Pons (tissue), 1 donor: Measurements from ENCODE around the gene MAPK9.

ENCODE experiments used
- DNase-seq: peaks from one replicate; pipeline ENCODE4 v3.0.0-alpha.2; 2016; ENCODE audit warnings: low spot score

The MAPK9 gene

GRCh38 chr5:180294913-180295555 is 3.2 kb upstream of the MAPK9 start:
- DNase-seq = no peak

DNA sequence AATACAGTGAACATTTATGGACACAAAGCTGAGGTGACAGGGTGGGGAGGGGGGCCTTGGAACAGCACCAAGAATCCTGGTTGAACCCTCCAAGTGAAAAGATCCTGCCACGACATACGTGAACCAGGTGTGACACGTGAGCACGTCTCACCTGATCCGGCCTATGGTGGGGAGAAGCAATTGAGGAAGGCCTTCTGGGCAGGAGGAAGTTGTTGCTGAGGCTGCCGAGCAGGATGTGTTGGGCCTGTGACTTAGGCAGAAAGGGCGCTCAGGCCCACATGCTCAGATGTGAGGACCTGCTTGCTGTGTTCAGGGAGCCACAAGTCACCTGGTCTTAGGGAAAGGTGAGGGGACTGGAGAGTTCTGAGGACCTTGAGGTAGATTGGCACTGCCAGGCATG is 2.5 kb upstream of the MAPK9 start:
- no peak for DNase-seq

- no peak for DNase-seq
These were observed 496 bp downstream of the MAPK9 start for GRCh38 chr5:180291234-180291940.

- no peak for DNase-seq
These were observed 1.2 kb downstream of the MAPK9 start for GRCh38 chr5:180290568-180291233.

DNA sequence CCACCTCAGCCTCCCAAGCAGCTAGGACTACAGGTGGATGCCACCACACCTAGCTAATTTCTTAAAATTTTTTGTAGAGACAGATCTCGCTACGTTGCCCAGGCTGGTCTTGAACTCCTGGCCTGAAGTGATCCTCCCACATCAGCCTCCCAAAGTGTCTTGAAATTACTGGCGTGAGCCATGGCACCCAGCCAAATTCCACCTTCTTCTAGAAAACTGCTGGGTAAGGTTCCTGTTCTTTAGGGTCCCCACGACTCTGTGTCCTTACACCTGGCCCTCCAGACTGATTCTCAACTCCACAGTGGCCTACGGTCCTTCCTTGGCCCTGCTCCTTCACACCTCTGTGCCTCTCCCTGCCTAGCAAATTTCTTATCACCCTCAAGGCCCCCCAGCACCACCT is 1.9 kb downstream of the MAPK9 start:
- DNase-seq = no peak

DNA sequence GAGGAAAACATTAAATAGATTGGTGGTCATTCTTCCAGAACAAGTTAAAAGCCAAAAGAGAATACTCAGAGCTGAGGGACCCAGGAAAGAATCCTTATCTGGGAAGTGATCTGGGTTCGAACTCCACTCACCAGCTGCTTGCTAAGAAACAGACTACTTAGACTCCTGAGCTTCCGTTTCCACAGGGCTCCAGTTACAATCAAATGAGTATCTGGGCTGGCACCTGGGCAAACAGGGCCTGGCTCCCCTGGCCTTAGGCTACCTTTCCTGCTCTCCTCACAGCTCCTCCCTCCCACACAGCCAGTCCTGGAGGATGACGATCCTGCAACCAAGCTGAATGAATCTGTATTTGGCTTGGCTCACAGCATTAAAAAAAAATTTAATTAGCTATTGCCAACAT is 2.5 kb downstream of the MAPK9 start:
- no peak for DNase-seq

DNA sequence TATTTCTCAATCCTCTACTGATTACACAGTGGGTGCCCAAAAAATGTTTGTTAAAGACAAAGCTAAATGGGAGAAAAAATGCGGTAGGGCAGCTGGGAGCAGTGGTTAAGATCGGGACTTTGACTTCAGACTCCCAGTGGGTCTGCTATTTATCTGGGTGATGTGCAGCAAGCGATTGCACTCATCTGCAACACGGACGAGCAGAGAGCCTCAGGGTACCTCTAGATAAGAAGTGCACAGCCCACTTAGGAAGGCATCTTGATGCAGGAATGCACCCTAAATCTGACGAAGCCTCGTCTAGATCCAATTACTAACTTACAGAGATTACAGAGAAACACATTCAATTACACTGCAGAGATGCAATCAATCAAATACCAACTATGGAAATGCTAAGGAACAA is 4.0 kb downstream of the MAPK9 start:
- DNase-seq = no peak

GRCh38 chr5:180287404-180287803 is 4.5 kb downstream of the MAPK9 start:
- no peak for DNase-seq

DNA sequence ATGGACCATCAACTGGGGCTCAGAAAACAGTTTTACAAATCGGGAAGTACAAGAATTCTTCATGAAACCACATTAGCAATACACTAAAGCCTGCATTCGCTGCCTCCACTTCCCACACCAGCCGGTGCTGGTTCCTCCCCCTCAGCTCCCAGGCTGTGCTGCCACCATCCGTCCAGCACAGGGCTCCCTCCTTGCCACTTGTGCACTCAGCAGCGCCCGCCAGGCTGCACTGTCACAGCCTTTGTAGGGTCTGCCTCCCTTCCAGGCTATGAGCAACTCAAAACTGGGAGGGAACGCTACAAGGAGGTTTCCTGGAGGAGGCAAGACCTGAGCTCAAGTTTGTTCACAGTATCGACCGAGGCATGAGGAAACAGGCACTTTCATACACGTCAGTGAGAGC is 7.7 kb downstream of the MAPK9 start:
- DNase-seq = peak; percentile 86

DNA sequence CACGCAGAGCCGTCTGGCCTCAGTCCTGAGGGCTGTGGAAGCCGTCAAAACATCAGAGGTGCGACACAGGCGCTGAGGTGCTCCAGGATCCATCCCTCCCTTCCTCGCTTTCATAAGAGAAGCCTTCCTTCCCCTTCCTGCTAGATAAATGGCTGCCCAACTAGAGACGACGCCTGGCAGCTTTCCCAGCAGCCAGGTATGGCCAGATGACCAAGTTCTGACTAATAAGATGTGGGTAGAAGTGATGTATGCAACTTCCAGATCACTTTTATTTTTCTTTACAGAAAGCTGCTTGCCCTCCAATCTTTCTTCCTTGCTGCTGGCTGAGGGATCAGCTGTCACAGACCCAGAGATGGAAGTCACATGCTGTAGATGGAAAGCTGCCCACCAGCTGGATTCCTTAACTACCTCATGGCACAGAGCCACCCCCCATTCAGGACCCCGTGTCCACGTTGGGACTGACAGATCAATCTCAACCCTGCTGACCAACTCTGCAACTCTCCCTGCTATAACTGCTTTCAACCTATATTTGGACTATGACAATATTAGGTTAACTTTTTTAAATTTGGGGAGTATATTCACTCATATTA is 8.8 kb downstream of the MAPK9 start:
- no peak for DNase-seq

DNA sequence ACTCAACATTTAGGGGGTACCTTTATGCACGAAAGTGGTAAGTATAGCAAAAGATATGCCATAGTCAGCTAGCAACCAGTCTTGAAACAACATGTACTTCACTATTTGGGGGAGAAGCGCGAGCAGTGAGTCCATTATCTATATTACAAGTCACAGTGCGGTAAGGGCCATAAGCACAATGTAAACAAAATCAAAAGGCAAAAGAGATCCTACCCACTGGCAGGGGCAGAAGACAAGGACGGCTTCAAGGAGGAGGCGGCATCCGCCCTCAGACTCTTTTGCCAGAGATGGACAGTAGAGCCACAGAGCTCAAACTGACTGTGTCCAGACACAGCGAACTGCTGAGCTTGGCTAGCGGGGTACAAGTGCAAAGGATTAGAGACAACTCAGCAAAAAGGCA is 9.6 kb downstream of the MAPK9 start:
- no peak for DNase-seq

DNA sequence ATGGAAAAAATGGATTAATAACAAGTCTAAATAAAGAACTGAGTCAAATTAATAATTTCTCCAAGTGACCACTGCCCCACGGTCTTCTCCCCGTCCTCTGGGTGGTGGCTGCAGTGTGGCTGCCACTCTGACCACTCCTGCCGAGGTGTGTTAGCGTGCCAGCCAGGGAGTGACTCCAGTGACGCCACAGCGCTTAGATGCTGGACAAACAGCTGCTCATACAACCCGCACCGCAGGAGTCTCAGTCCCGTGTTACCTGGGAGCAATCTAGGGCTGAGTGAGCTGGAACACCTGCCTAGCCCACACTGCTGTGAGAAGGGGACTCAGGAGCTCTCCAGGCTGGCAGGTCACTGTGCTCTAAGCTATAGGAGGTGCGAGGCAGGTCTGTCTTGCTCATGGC is 10.2 kb downstream of the MAPK9 start:
- no peak for DNase-seq

DNA sequence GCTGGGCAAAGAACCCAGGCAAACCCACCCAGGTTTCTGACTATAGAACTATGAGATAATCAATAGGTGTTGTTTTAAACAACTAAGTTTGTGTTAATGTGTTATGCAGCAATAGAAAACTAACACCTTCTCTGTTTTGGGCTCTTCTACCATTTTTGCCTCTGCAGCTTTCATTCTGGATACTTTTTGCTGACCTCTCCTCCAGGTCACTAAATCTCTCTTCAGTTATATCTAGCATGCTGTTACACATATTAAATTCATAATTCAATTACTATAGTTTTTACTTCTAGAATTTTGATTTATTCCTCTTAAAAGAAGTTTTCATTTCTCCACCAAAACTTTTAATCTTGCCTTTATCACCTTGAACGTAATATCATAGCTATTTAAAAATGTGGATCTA is 17.2 kb downstream of the MAPK9 start:
- no peak for DNase-seq

GRCh38 chr5:180271221-180271620 is 20.7 kb downstream of the MAPK9 start:
- DNase-seq = no peak

DNA sequence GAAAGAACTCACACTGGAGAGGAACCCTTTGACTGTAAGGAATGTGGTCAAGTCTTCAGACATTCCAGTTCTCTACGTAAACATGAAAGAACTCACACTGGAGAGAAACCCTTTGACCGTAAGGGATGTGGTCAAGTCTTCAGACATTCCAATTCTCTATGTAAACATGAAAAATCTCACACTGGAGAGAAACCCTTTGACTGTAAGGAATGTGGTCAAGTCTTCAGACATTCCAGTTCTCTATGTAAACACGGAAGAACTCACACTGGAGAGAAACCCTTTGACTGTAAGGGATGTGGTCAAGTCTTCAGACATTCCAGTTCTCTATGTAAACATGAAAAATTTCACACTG is 32.6 kb downstream of the MAPK9 start:
- DNase-seq = no peak

- DNase-seq = no peak
These were observed 38.7 kb downstream of the MAPK9 start for GRCh38 chr5:180253036-180253824.

GRCh38 chr5:180251887-180252286 is 40.0 kb downstream of the MAPK9 start:
- DNase-seq = no peak

GRCh38 chr5:180251141-180251540 is 40.7 kb downstream of the MAPK9 start:
- no peak for DNase-seq

GRCh38 chr5:180250329-180250728 is 41.6 kb downstream of the MAPK9 start:
- no peak for DNase-seq

DNA sequence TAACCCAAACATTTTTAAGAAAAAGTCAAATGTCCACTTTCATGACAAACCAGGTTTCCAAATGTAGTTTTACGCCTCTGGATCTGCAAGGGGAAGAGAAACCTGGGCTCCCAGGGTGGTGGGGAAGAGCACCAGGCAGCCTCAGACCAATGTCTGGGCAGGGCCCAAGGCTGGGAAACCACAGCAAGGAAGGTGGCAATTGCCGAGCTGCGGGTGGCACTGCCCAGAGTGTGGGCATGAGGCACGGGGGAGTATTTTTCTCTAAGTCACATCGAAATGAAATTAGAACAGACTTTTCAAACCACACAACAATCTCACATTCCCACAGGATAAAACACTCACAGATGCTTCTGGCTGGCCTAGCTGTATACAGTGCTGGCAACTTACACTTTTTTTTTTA is 50.3 kb downstream of the MAPK9 start:
- no peak for DNase-seq

- DNase-seq = no peak
These were observed 53.3 kb downstream of the MAPK9 start for GRCh38 chr5:180238631-180239030.

GRCh38 chr5:180235846-180236245 is 56.0 kb downstream of the MAPK9 start:
- no peak for DNase-seq
